K562 (cell line): ENCODE results near the gene STXBP6. TPM values are rescaled to one million over a fixed set of nuclear protein-coding genes. Genes with fewer than 3 reads are reported as not detected.

Source experiments
- ATAC-seq: fragments of 200-7000 bp; cut with Tn5 transposase; 3 replicates; pipeline ENCODE4 v1.9.1; 2020; ENCODE audit warnings: moderate library complexity
- BruUV-seq: library from RNA; stranded (reverse); fragments of 400-500 nt; replicated peaks from 2 replicates; lab custom pipeline; 2021; lab: Mats Ljungman, UMichigan
- CTCF ChIA-PET: fragments of 300-600 bp; formaldehyde crosslinking; extraction: SDS; loops from one replicate; lab custom pipeline; 2021; ENCODE audit warnings: low intra/inter-chr PET ratio; lab: Yijun Ruan, JAX
- POLR2A ChIA-PET: fragments of 300-600, 350-650 bp; sonication (Branson Sonifier 250); formaldehyde crosslinking; extraction: SDS; loops from one replicate; lab custom pipeline; 2021; ENCODE audit warnings: antibody characterized with exemption, inconsistent platforms; lab: Yijun Ruan, JAX
- DNase-seq, 4 experiments: peaks; one replicate each; pipeline versions ENCODE4 v3.0.0 to v3.0.0-alpha.2; 2011 to 2018; ENCODE audit warnings: low spot score in 3 of 4, mixed read lengths in 3 of 4; ENCODE audit errors: extremely low read depth in 1 of 4
- FAIRE-seq: peaks from 2 replicates; lab custom pipeline; 2011; peaks lifted over from hg19 to GRCh38; lab: Jason Lieb, UNC
- H2AFZ ChIP-seq: 2 replicates; pipeline ENCODE4 v1.6.0; 2011; ENCODE audit warnings: low read depth, low read length, control low read depth, inconsistent platforms
- H3K27ac ChIP-seq: fragments of 200-600 bp; 3 replicates; pipeline ENCODE4 v1.8.0; 2011; ENCODE audit warnings: low read depth, mild to moderate bottlenecking, control low read depth, inconsistent platforms, low read length, moderate library complexity, mixed read lengths; ENCODE audit errors: extremely low read depth
- H3K27me3 ChIP-seq, 2 experiments: fragments of 300-600 bp in 1 of 2; 2 replicates in 1 of 2; 3 replicates in 1 of 2; pipeline versions ENCODE4 v1.6.0 to v1.8.0; 2011; ENCODE audit warnings: inconsistent platforms in 2 of 2, low read length in 2 of 2, mild to moderate bottlenecking in 1 of 2, mixed read lengths in 1 of 2, moderate library complexity in 1 of 2; ENCODE audit not compliant: control insufficient read depth in 2 of 2, insufficient read depth in 2 of 2
- H3K36me3 ChIP-seq: fragments of 300-600 bp; 3 replicates; pipeline ENCODE4 v1.8.0; 2011; ENCODE audit warnings: mild to moderate bottlenecking, low read length, inconsistent platforms; ENCODE audit not compliant: control insufficient read depth, insufficient read depth
- H3K4me1 ChIP-seq, 2 experiments: fragments of 200-600 bp in 1 of 2; replicated peaks in 1 of 2; 2 replicates in 1 of 2; 3 replicates in 1 of 2; pipeline versions ENCODE4 v1.5.1 to v1.8.0; 2011; ENCODE audit warnings: inconsistent platforms in 2 of 2, low read length in 2 of 2, mild to moderate bottlenecking in 1 of 2, mixed read lengths in 1 of 2, moderate library complexity in 1 of 2; ENCODE audit not compliant: control insufficient read depth in 2 of 2, insufficient read depth in 2 of 2
- H3K4me2 ChIP-seq: 2 replicates; pipeline ENCODE4 v1.6.1; 2011; ENCODE audit warnings: low read length, control low read depth, inconsistent platforms, mixed read lengths; ENCODE audit not compliant: insufficient read depth
- H3K4me3 ChIP-seq: fragments of 200-600 bp; sonication (generic), shearing (Covaris generic); 2 replicates; pipeline ENCODE4 v1.5.1; 2016; ENCODE audit warnings: control low read depth, inconsistent platforms
- H3K79me2 ChIP-seq: fragments of 200-600 bp; 3 replicates; pipeline ENCODE4 v1.8.0; 2011; ENCODE audit warnings: low read length, inconsistent platforms; ENCODE audit not compliant: control insufficient read depth, insufficient read depth
- H3K9ac ChIP-seq, 2 experiments: 2 replicates each; pipeline versions ENCODE4 v1.6.0 to v1.6.1; 2011; ENCODE audit warnings: low read depth in 2 of 2, low read length in 2 of 2, control low read depth in 1 of 2, inconsistent platforms in 1 of 2, mild to moderate bottlenecking in 1 of 2, mixed read lengths in 1 of 2; ENCODE audit not compliant: insufficient read depth in 1 of 2
- H3K9me1 ChIP-seq: one replicate; pipeline ENCODE4 v1.6.0; 2011; ENCODE audit warnings: inconsistent platforms, mild to moderate bottlenecking, low read length, moderate library complexity; ENCODE audit not compliant: control insufficient read depth, insufficient read depth
- H3K9me3 ChIP-seq: replicated peaks from 2 replicates; pipeline ENCODE4 v1.5.1; 2011; ENCODE audit warnings: low read depth, low read length, inconsistent platforms; ENCODE audit not compliant: control insufficient read depth, insufficient read depth
- H4K20me1 ChIP-seq: replicated peaks from 2 replicates; pipeline ENCODE4 v1.6.1; 2011; ENCODE audit warnings: low read length, inconsistent platforms, mixed read lengths; ENCODE audit not compliant: control insufficient read depth, insufficient read depth
- CBFB ChIP-seq: sonication (generic); formaldehyde crosslinking; IDR thresholded peaks from 2 replicates; pipeline ENCODE4 v1.4.0; 2020; ENCODE audit warnings: mild to moderate bottlenecking, missing genetic modification reagents
- CGGBP1 ChIP-seq: fragments of 250-450 bp; sonication (Bioruptor Pico); IDR thresholded peaks from 2 replicates; pipeline ENCODE4 v1.9.0; 2021; ENCODE audit warnings: mild to moderate bottlenecking
- FOXK1 ChIP-seq: sonication (generic); formaldehyde crosslinking; IDR thresholded peaks from 2 replicates; pipeline ENCODE4 v1.8.0; 2022; ENCODE audit warnings: missing genetic modification reagents, mild to moderate bottlenecking, borderline replicate concordance
- KDM4B ChIP-seq, 2 experiments: fragments of 450-650 bp in 1 of 2; sonication (generic) in 1 of 2; IDR thresholded peaks; 2 replicates each; pipeline ENCODE4 v1.6.1; 2016 to 2017; ENCODE audit warnings: borderline replicate concordance in 2 of 2, antibody characterized with exemption in 1 of 2, low read depth in 1 of 2, mild to moderate bottlenecking in 1 of 2
- NBN ChIP-seq: fragments of 450-650 bp; IDR thresholded peaks from 2 replicates; pipeline ENCODE4 v1.6.1; 2016; ENCODE audit warnings: low read depth, mild to moderate bottlenecking
- PHB ChIP-seq: fragments of 250-450 bp; sonication (Bioruptor Pico); IDR thresholded peaks from 2 replicates; pipeline ENCODE4 v1.5.0; 2021
- SAFB2 ChIP-seq: fragments of 200-400 bp; formaldehyde crosslinking; IDR thresholded peaks from 2 replicates; pipeline ENCODE4 v1.6.1; 2018; ENCODE audit warnings: borderline replicate concordance, low read length, low read depth, moderate library complexity; ENCODE audit not compliant: severe bottlenecking
- WGBS: fragments of 100-300 bp; shearing (Covaris generic); methylation state at CpG from one replicate; pipeline ENCODE4 v1.1.6; 2016; ENCODE audit warnings: low coverage, mixed read lengths; ENCODE audit not compliant: insufficient coverage; ENCODE audit errors: missing lambda C conversion rate; 5-methylcytosine and 5-hydroxymethylcytosine counted together
- in situ Hi-C: fragments of 300-500 bp; cut with MboI; formaldehyde crosslinking; loops from 4 replicates; pipeline ENCODE4 v1.15.0; 2018; ENCODE audit warnings: inconsistent platforms, mixed read lengths
- intact Hi-C: fragments of 100-400 bp; cut with micrococcal nuclease; formaldehyde crosslinking; loops from 2 replicates; pipeline ENCODE4 v1.14.2; 2022
- polyA plus RNA-seq, 8 experiments: library from polyadenylated mRNA; depleted of rRNA in 4 of 8; stranded (reverse) in 5 of 8; unstranded in 3 of 8; fragments of >200 nt; fragmentation: Nextera tagmentation in 2 of 8; fragmentation: Illumina TruSeq in 1 of 8; extraction: Ambion mirVana in 2 of 8; extraction: Trizol in 1 of 8; gene quantifications; 2 replicates each; pipeline versions ENCODE4 v1.2.1 to v1.2.3, GENCODE V29; 2011 to 2014; ENCODE audit warnings: inconsistent platforms in 1 of 8, missing spikeins in 1 of 8
- total RNA-seq, 7 experiments: library from RNA; depleted of rRNA in 6 of 7; stranded (reverse); fragments of >200 nt in 6 of 7; fragmentation: Illumina TruSeq in 2 of 7; extraction: Trizol in 2 of 7; gene quantifications; 2 replicates each; pipeline versions ENCODE4 v1.2.1 to v1.2.3, GENCODE V29; 2011 to 2021; ENCODE audit warnings: low replicate concordance in 1 of 7

STXBP6 gene
- total and polyA plus RNA-seq, 9 of the 15 experiments (the other 6 are each of a cell fraction or from before 2014, with no cell fraction given) = 0.27 to 0.89 (median 0.59) TPM

- H3K27me3 ChIP-seq = no peaks in the 10 kb centered on the region
- no peak for ATAC-seq
- H3K4me1 ChIP-seq = no peaks in the 10 kb centered on the region
- H3K9me1 ChIP-seq = no peaks in the 10 kb centered on the region
- no peaks in the 10 kb centered on the region for H4K20me1 ChIP-seq
- no peak overlapping the region for H2AFZ ChIP-seq
- no peak overlapping the region for H3K27ac ChIP-seq
- in situ Hi-C loops = no loop called here
- H3K4me2 ChIP-seq = no peak overlapping the region
- no peaks in the 10 kb centered on the region for H3K36me3 ChIP-seq
- FAIRE-seq = no peak
- no peak for DNase-seq
- TF ChIP-seq PHB (CRISPR knock-in tag) (no peak), NBN (no peak), FOXK1 (CRISPR knock-in tag) (no peak), CBFB (CRISPR knock-in tag) (no peak), SAFB2 (no peak), CGGBP1 (CRISPR knock-in tag) (no peak), KDM4B (IDR thresholded peaks at IDR 0.05; ENCODE audit: borderline replicate concordance in 2 of 2, low read depth in 1 of 2) (no peak)
- H3K79me2 ChIP-seq = no peaks in the 10 kb centered on the region
- BruUV-seq = no TSS peak
- ChIA-PET CTCF (no interaction called here), POLR2A (no interaction called here)
- no peak overlapping the region for H3K9ac ChIP-seq
- intact Hi-C loops = no loop called here
- H3K4me3 ChIP-seq = no peak overlapping the region
- H3K9me3 ChIP-seq = no peaks in the 10 kb centered on the region
- WGBS = 0% methylated on average over 2 of the region's 2 CpGs
Observed at GRCh38 chr14:24868389-24868788, 181.6 kb downstream of the STXBP6 start.
